Keratinocyte (primary cell): ENCODE measurements around the gene SMARCA1. TPM values are rescaled to one million over a fixed set of nuclear protein-coding genes. Genes with fewer than 3 reads are reported as not detected.
A peak's percentile ranks its signal among the peaks of the same experiment; 100 is the strongest.

Experiments used
- DNase-seq: peaks from one replicate; pipeline ENCODE4 v3.0.0-alpha.2; 2011; ENCODE audit warnings: low read depth, missing footprints, low spot score
- FAIRE-seq: peaks from 2 replicates; lab custom pipeline; 2011; peaks lifted over from hg19 to GRCh38; lab: Jason Lieb, UNC
- H2AFZ ChIP-seq: 2 replicates; pipeline ENCODE4 v1.6.0; 2012; ENCODE audit warnings: low read length, control low read depth, inconsistent platforms; ENCODE audit not compliant: control insufficient read depth
- H3K27ac ChIP-seq: 2 replicates; pipeline ENCODE4 v1.5.1; 2011; ENCODE audit warnings: low read length; ENCODE audit not compliant: control insufficient read depth, insufficient read depth
- H3K27me3 ChIP-seq: 3 replicates; pipeline ENCODE4 v1.6.0; 2011; ENCODE audit warnings: low read length; ENCODE audit not compliant: control insufficient read depth, insufficient read depth; ENCODE audit errors: extremely low read depth
- H3K36me3 ChIP-seq, 2 experiments: 2 replicates in 1 of 2; 3 replicates in 1 of 2; pipeline ENCODE4 v1.5.1; 2011; ENCODE audit warnings: low read length in 2 of 2, mild to moderate bottlenecking in 1 of 2; ENCODE audit not compliant: control insufficient read depth in 2 of 2, insufficient read depth in 2 of 2; ENCODE audit errors: extremely low read depth in 1 of 2
- H3K4me1 ChIP-seq: 3 replicates; pipeline ENCODE4 v1.5.1; 2011; ENCODE audit warnings: low read length; ENCODE audit not compliant: control insufficient read depth, insufficient read depth; ENCODE audit errors: extremely low read depth
- H3K4me2 ChIP-seq: 3 replicates; pipeline ENCODE4 v1.6.0; 2011; ENCODE audit warnings: low read depth, low read length; ENCODE audit not compliant: control insufficient read depth, insufficient read depth; ENCODE audit errors: extremely low read depth
- H3K4me3 ChIP-seq, 3 experiments: fragments of 200-600 bp in 1 of 3; sonication (generic) in 1 of 3; 2 replicates in 2 of 3; 3 replicates in 1 of 3; pipeline ENCODE4 v1.5.1; 2011 to 2016; ENCODE audit warnings: low read length in 3 of 3, mild to moderate bottlenecking in 3 of 3, control low read depth in 2 of 3, inconsistent platforms in 1 of 3, low read depth in 1 of 3, mixed read lengths in 1 of 3, mixed run types in 1 of 3, moderate library complexity in 1 of 3; ENCODE audit not compliant: control insufficient read depth in 2 of 3, insufficient read depth in 2 of 3; ENCODE audit errors: extremely low read depth in 1 of 3
- H3K79me2 ChIP-seq: 2 replicates; pipeline ENCODE4 v1.6.0; 2012; ENCODE audit warnings: low read length; ENCODE audit not compliant: control insufficient read depth, insufficient read depth
- H3K9ac ChIP-seq: 3 replicates; pipeline ENCODE4 v1.6.0; 2011; ENCODE audit warnings: low read length; ENCODE audit not compliant: control insufficient read depth, insufficient read depth; ENCODE audit errors: extremely low read depth
- H3K9me1 ChIP-seq: 3 replicates; pipeline ENCODE4 v1.6.0; 2011; ENCODE audit warnings: low read length; ENCODE audit not compliant: control insufficient read depth, insufficient read depth; ENCODE audit errors: extremely low read depth
- H3K9me3 ChIP-seq: 2 replicates; pipeline ENCODE4 v1.5.1; 2012; ENCODE audit warnings: low read depth, low read length; ENCODE audit not compliant: control insufficient read depth
- H4K20me1 ChIP-seq: 3 replicates; pipeline ENCODE4 v1.6.0; 2011; ENCODE audit warnings: low read length; ENCODE audit not compliant: control insufficient read depth, insufficient read depth; ENCODE audit errors: extremely low read depth
- CTCF ChIP-seq, 3 experiments: IDR thresholded peaks in 1 of 3; conservative IDR thresholded peaks in 1 of 3; optimal IDR thresholded peaks in 1 of 3; 2 replicates in 2 of 3; 3 replicates in 1 of 3; pipeline versions ENCODE3 to v1.5.1; 2011; ENCODE audit warnings: low read length in 3 of 3, mild to moderate bottlenecking in 3 of 3, moderate library complexity in 2 of 3, control low read depth in 1 of 3, inconsistent platforms in 1 of 3; ENCODE audit not compliant: insufficient read depth in 2 of 3; ENCODE audit errors: extremely low read depth in 1 of 3
- EZH2 ChIP-seq: IDR thresholded peaks from one replicate; pipeline ENCODE4 v1.6.1; 2012; ENCODE audit warnings: inconsistent platforms, mild to moderate bottlenecking, low read length, moderate library complexity
- dilution Hi-C: fragments of 300-500 bp; cut with MboI; formaldehyde crosslinking; loops from one replicate; pipeline ENCODE4 v1.7.0; 2020; ENCODE audit warnings: low sequenced_read_pairs; ENCODE audit not compliant: extremely low pct_ligation_motif_present
- polyA plus RNA-seq, 5 experiments: library from polyadenylated mRNA; depleted of rRNA in 3 of 5; stranded (reverse) in 3 of 5; stranded (forward) in 1 of 5; unstranded in 1 of 5; fragments of >200 nt; gene quantifications; 1 replicate in 1 of 5; 2 replicates in 3 of 5; 3 replicates in 1 of 5; pipeline versions ENCODE4 v1.2.1 to v1.2.3, GENCODE V29; 2011 to 2012; ENCODE audit warnings: missing spikeins in 2 of 5, low read depth in 1 of 5, low replicate concordance in 1 of 5

SMARCA1 gene
- polyA plus RNA-seq, 1 donor (not counting 4 experiments of a cell fraction or from before 2014, with no cell fraction given): 21.6 TPM

- no peaks in the 10 kb centered on the region for H4K20me1 ChIP-seq
- H3K27me3 ChIP-seq: no peaks in the 10 kb centered on the region
- peaks cover 5% of the 10 kb centered on the region for H3K79me2 ChIP-seq
- no peak overlapping the region for H3K4me3 ChIP-seq
- H3K9me3 ChIP-seq: no peaks in the 10 kb centered on the region
- no peak overlapping the region for H3K4me2 ChIP-seq
- TF ChIP-seq CTCF (optimal IDR thresholded peaks at IDR 0.05 in 1 of 3, IDR thresholded peaks at IDR 0.05 in 1 of 3, conservative IDR thresholded peaks at IDR 0.05 in 1 of 3; ENCODE audit: extremely low read depth in 1 of 3, insufficient read depth in 2 of 3, low read length in 3 of 3) (no peak), EZH2 (no peak)
- no peak overlapping the region for H3K27ac ChIP-seq
- no peak overlapping the region for H3K9ac ChIP-seq
- H2AFZ ChIP-seq: no peak overlapping the region
- no peak for FAIRE-seq
- H3K9me1 ChIP-seq: no peaks in the 10 kb centered on the region
- no peaks in the 10 kb centered on the region for H3K4me1 ChIP-seq
- dilution Hi-C loops: no loop called here
- H3K36me3 ChIP-seq: no peaks in the 10 kb centered on the region
- no peak for DNase-seq
Observed at GRCh38 chrX:129544780-129545179, 21.5 kb upstream of the SMARCA1 start.

GRCh38 chrX:129540722-129541184 is 17.5 kb upstream of the SMARCA1 start:
- Histone ChIP-seq H3K9me3 (no peaks in the 10 kb centered on the region), H3K4me2 (peak overlapping the region; percentile 88), H4K20me1 (no peaks in the 10 kb centered on the region), H3K9me1 (no peaks in the 10 kb centered on the region), H3K27me3 (no peaks in the 10 kb centered on the region), H3K36me3 (no peaks in the 10 kb centered on the region), H3K9ac (peak overlapping the region; percentile 60), H3K4me3 (peak overlapping the region; percentile 61 to 73 (median 62)), H2AFZ (peak overlapping the region; percentile 71), H3K4me1 (no peaks in the 10 kb centered on the region), H3K79me2 (peaks cover 5% of the 10 kb centered on the region), H3K27ac (peak overlapping the region; percentile 20)
- dilution Hi-C loops: no loop called here
- FAIRE-seq: no peak
- DNase-seq: no peak
- no peak for TF ChIP-seq EZH2
- no peak for TF ChIP-seq CTCF (optimal IDR thresholded peaks at IDR 0.05 in 1 of 3, IDR thresholded peaks at IDR 0.05 in 1 of 3, conservative IDR thresholded peaks at IDR 0.05 in 1 of 3; ENCODE audit: extremely low read depth in 1 of 3, insufficient read depth in 2 of 3, low read length in 3 of 3)
